Activated CD4-positive, alpha-beta T cell treated with anti-CD3 and anti-CD28 coated beads, Interleukin-2, Interleukin-4, amounts not matched to agents 100 ng/mL and 50 ng/mL, durations not matched to agents 16 hours and 8 hours (primary cell): ENCODE data around the gene FYB2.
"Not testable (repeated sequence)": the region's sequence is repeated elsewhere in the genome, so short reads cannot be mapped to it uniquely, and the experiment has no call there.

Experiments used
- DNase-seq: peaks from one replicate; pipeline ENCODE4 v3.0.0-alpha.2; 2020; ENCODE audit warnings: low spot score

Gene FYB2

GRCh38 chr1:56788588-56788987 lies 30.6 kb downstream of the FYB2 start:
- DNase-seq, result no peak

GRCh38 chr1:56788102-56788501 lies 31.1 kb downstream of the FYB2 start:
- DNase-seq, result no peak

- no peak for DNase-seq
Observed at GRCh38 chr1:56787330-56787729, 31.9 kb downstream of the FYB2 start.

- no peak for DNase-seq
Observed at GRCh38 chr1:56782773-56783172, 36.4 kb downstream of the FYB2 start.

GRCh38 chr1:56780826-56781225 lies 38.4 kb downstream of the FYB2 start:
- no peak for DNase-seq

- no peak for DNase-seq
Observed at GRCh38 chr1:56780128-56780750, 39.0 kb downstream of the FYB2 start.

GRCh38 chr1:56777972-56778371 lies 41.2 kb downstream of the FYB2 start:
- no peak for DNase-seq

GRCh38 chr1:56774732-56775131 lies 44.5 kb downstream of the FYB2 start:
- not testable (repeated sequence) for DNase-seq

- no peak for DNase-seq
Observed at GRCh38 chr1:56774067-56774609, 45.1 kb downstream of the FYB2 start.

- no peak for DNase-seq
Observed at GRCh38 chr1:56773341-56774066, 45.7 kb downstream of the FYB2 start.

GRCh38 chr1:56771717-56772116 lies 47.5 kb downstream of the FYB2 start:
- DNase-seq, result no peak

- no peak for DNase-seq
Observed at GRCh38 chr1:56758794-56759193, 60.4 kb downstream of the FYB2 start.

GRCh38 chr1:56758135-56758534 lies 61.1 kb downstream of the FYB2 start:
- no peak for DNase-seq

GRCh38 chr1:56755911-56756310 lies 63.3 kb downstream of the FYB2 start:
- DNase-seq, result no peak

GRCh38 chr1:56754708-56755479 lies 64.3 kb downstream of the FYB2 start:
- no peak for DNase-seq

- no peak for DNase-seq
Observed at GRCh38 chr1:56745231-56745630, 74.0 kb downstream of the FYB2 start.

- DNase-seq, result no peak
Observed at GRCh38 chr1:56728964-56729363, 90.2 kb downstream of the FYB2 start.

GRCh38 chr1:56726706-56727105 lies 92.5 kb downstream of the FYB2 start:
- DNase-seq, result no peak

- DNase-seq, result no peak
Observed at GRCh38 chr1:56719171-56719570, 100.0 kb downstream of the FYB2 start.

GRCh38 chr1:56715156-56715555 lies 104.0 kb downstream of the FYB2 start:
- no peak for DNase-seq

- DNase-seq, result no peak
Observed at GRCh38 chr1:56713112-56713511, 106.1 kb downstream of the FYB2 start.

- no peak for DNase-seq
Observed at GRCh38 chr1:56712150-56712549, 107.1 kb downstream of the FYB2 start.

- no peak for DNase-seq
Observed at GRCh38 chr1:56710646-56711045, 108.6 kb downstream of the FYB2 start.
